H9 (cell line): ENCODE results near the gene NUDT16. TPM values are rescaled to one million over a fixed set of nuclear protein-coding genes. Genes with fewer than 3 reads are reported as not detected.

ENCODE experiments used
- DNase-seq: peaks from one replicate; pipeline ENCODE4 v3.0.0-alpha.2; 2017
- H2AFZ ChIP-seq: one replicate; pipeline ENCODE4 v1.6.1; 2013; ENCODE audit warnings: mild to moderate bottlenecking, low read length, control low read depth, moderate library complexity
- H2AK5ac ChIP-seq: 2 replicates; pipeline ENCODE4 v1.6.1; 2013; ENCODE audit warnings: low read length, control low read depth, mixed read lengths; ENCODE audit not compliant: insufficient read length
- H2BK120ac ChIP-seq: one replicate; pipeline ENCODE4 v1.6.1; 2013; ENCODE audit warnings: low read depth, mild to moderate bottlenecking, low read length, control low read depth, inconsistent platforms; ENCODE audit not compliant: poor library complexity, severe bottlenecking
- H2BK12ac ChIP-seq: 2 replicates; pipeline ENCODE4 v1.6.1; 2013; ENCODE audit warnings: low read length, control low read depth, mixed read lengths, low read depth; ENCODE audit not compliant: insufficient read length
- H2BK15ac ChIP-seq: 2 replicates; pipeline ENCODE4 v1.6.1; 2013; ENCODE audit warnings: low read depth, low read length, control low read depth
- H2BK20ac ChIP-seq: one replicate; pipeline ENCODE4 v1.6.1; 2013; ENCODE audit warnings: low read depth, mild to moderate bottlenecking, low read length, control low read depth, inconsistent platforms; ENCODE audit not compliant: poor library complexity, severe bottlenecking
- H2BK5ac ChIP-seq: 2 replicates; pipeline ENCODE4 v1.6.1; 2013; ENCODE audit warnings: low read length, control low read depth, mixed read lengths; ENCODE audit not compliant: insufficient read length
- H3K14ac ChIP-seq: 2 replicates; pipeline ENCODE4 v1.6.1; 2013; ENCODE audit warnings: low read length, control low read depth; ENCODE audit not compliant: insufficient read depth
- H3K18ac ChIP-seq: 2 replicates; pipeline ENCODE4 v1.6.1; 2013; ENCODE audit warnings: low read depth, mild to moderate bottlenecking, mixed read lengths, low read length, control low read depth; ENCODE audit not compliant: insufficient read length
- H3K23ac ChIP-seq: 2 replicates; pipeline ENCODE4 v1.6.1; 2013; ENCODE audit warnings: low read length, control low read depth, mixed read lengths, low read depth; ENCODE audit not compliant: insufficient read length
- H3K23me2 ChIP-seq: 2 replicates; pipeline ENCODE4 v1.6.1; 2013; ENCODE audit warnings: low read depth, mild to moderate bottlenecking, mixed read lengths, low read length, control low read depth; ENCODE audit not compliant: insufficient read length, poor library complexity, severe bottlenecking
- H3K27ac ChIP-seq: 2 replicates; pipeline ENCODE4 v1.5.1; 2013; ENCODE audit warnings: low read length, control low read depth, mixed read lengths, low read depth; ENCODE audit not compliant: insufficient read length
- H3K27me3 ChIP-seq: 2 replicates; pipeline ENCODE4 v1.6.1; 2013; ENCODE audit warnings: low read length, control low read depth, inconsistent platforms; ENCODE audit not compliant: insufficient read depth
- H3K4ac ChIP-seq: 2 replicates; pipeline ENCODE4 v1.6.1; 2013; ENCODE audit warnings: low read depth, mild to moderate bottlenecking, control low read depth, inconsistent platforms, low read length, moderate library complexity
- H3K4me1 ChIP-seq: 2 replicates; pipeline ENCODE4 v1.6.1; 2013; ENCODE audit warnings: low read length, control low read depth, inconsistent platforms; ENCODE audit not compliant: insufficient read depth
- H3K4me2 ChIP-seq: 2 replicates; pipeline ENCODE4 v1.6.1; 2013; ENCODE audit warnings: low read length, control low read depth, mixed read lengths; ENCODE audit not compliant: insufficient read length, insufficient read depth
- H3K56ac ChIP-seq: 2 replicates; pipeline ENCODE4 v1.6.1; 2013; ENCODE audit warnings: low read depth, mild to moderate bottlenecking, mixed read lengths, low read length, control low read depth; ENCODE audit not compliant: insufficient read length
- H3K79me1 ChIP-seq: 2 replicates; pipeline ENCODE4 v1.6.1; 2013; ENCODE audit warnings: low read depth, mild to moderate bottlenecking, moderate library complexity, low read length, control low read depth, inconsistent platforms; ENCODE audit not compliant: insufficient read depth, poor library complexity, severe bottlenecking
- H3K79me2 ChIP-seq: 2 replicates; pipeline ENCODE4 v1.6.1; 2013; ENCODE audit warnings: low read length, control low read depth, inconsistent platforms; ENCODE audit not compliant: insufficient read depth
- H3K9ac ChIP-seq: 2 replicates; pipeline ENCODE4 v1.6.1; 2013; ENCODE audit warnings: low read length, control low read depth, mixed read lengths; ENCODE audit not compliant: insufficient read length; ENCODE audit errors: extremely low read depth
- H3K9me3 ChIP-seq: one replicate; pipeline ENCODE4 v1.6.1; 2013; ENCODE audit warnings: low read depth, low read length, inconsistent platforms; ENCODE audit not compliant: control insufficient read depth
- H3T11ph ChIP-seq: one replicate; pipeline ENCODE4 v1.6.1; 2013; ENCODE audit warnings: mild to moderate bottlenecking, low read length, control low read depth, inconsistent platforms
- H4K20me1 ChIP-seq: one replicate; pipeline ENCODE4 v1.6.1; 2013; ENCODE audit not compliant: control insufficient read depth, insufficient read length, insufficient read depth
- H4K5ac ChIP-seq: 2 replicates; pipeline ENCODE4 v1.6.1; 2013; ENCODE audit warnings: low read depth, mild to moderate bottlenecking, mixed read lengths, low read length, control low read depth; ENCODE audit not compliant: insufficient read length
- H4K8ac ChIP-seq: replicated peaks from 2 replicates; pipeline ENCODE4 v1.6.1; 2013; ENCODE audit warnings: low read length, control low read depth, mixed read lengths, low read depth; ENCODE audit not compliant: insufficient read length
- H4K91ac ChIP-seq: 2 replicates; pipeline ENCODE4 v1.6.1; 2013; ENCODE audit warnings: low read depth, mild to moderate bottlenecking, moderate library complexity, mixed read lengths, low read length, control low read depth; ENCODE audit not compliant: insufficient read length
- H3K27ac Mint-ChIP-seq, 3 experiments: 2 replicates in 2 of 3; 3 replicates in 1 of 3; pipeline ENCODE4 v1.8.0; 2020 to 2021; ENCODE audit warnings: mixed read lengths in 3 of 3, mild to moderate bottlenecking in 1 of 3, moderate library complexity in 1 of 3
- H3K27me3 Mint-ChIP-seq: 2 replicates; pipeline ENCODE4 v1.8.0; 2021; ENCODE audit warnings: low read depth, mild to moderate bottlenecking, moderate library complexity, mixed read lengths
- H3K36me3 Mint-ChIP-seq, 3 experiments: 2 replicates in 2 of 3; 3 replicates in 1 of 3; pipeline ENCODE4 v1.8.0; 2020 to 2021; ENCODE audit warnings: low read depth in 3 of 3, mixed read lengths in 3 of 3; ENCODE audit not compliant: insufficient read depth in 1 of 3
- H3K4me1 Mint-ChIP-seq, 2 experiments: 2 replicates each; pipeline ENCODE4 v1.8.0; 2020; ENCODE audit warnings: mixed read lengths in 2 of 2
- H3K4me3 Mint-ChIP-seq, 2 experiments: 2 replicates in 1 of 2; 3 replicates in 1 of 2; pipeline ENCODE4 v1.8.0; 2020 to 2021; ENCODE audit warnings: mild to moderate bottlenecking in 2 of 2, mixed read lengths in 2 of 2, moderate library complexity in 1 of 2
- H3K9me3 Mint-ChIP-seq, 2 experiments: 2 replicates in 1 of 2; 3 replicates in 1 of 2; pipeline ENCODE4 v1.8.0; 2020; ENCODE audit warnings: mild to moderate bottlenecking in 2 of 2, mixed read lengths in 2 of 2, moderate library complexity in 1 of 2
- CTCF ChIP-seq: fragments of 200-600 bp; sonication (generic); conservative IDR thresholded peaks from 3 replicates; pipeline ENCODE4 v1.8.0; 2021; ENCODE audit warnings: antibody characterized with exemption, mild to moderate bottlenecking
- WGBS: extraction: QIAGEN DNeasy Blood & Tissue Kit; methylation state at CpG from one replicate; pipeline ENCODE4 v1.1.7; 2013; ENCODE audit warnings: missing lambda C conversion rate, low lambda C conversion rate, mixed read lengths; ENCODE audit not compliant: insufficient read length; ENCODE audit errors: extremely low coverage; 5-methylcytosine and 5-hydroxymethylcytosine counted together
- total RNA-seq: library from RNA; stranded (reverse); gene quantifications from 2 replicates; pipeline ENCODE4 v1.2.1, GENCODE V29; 2021

NUDT16 gene
- total RNA-seq, 1 experiment from 2014 or later = 18.2 TPM

- Mint-ChIP-seq H3K9me3 (no peaks in the 10 kb centered on the region), H3K4me1 (peaks cover under 1 to 3% of the 10 kb centered on the region in 2 experiments; a peak in 2 of 4 replicates), H3K36me3 (peaks cover 2 to 13% (median 7%) of the 10 kb centered on the region in 3 experiments; a peak in 6 of 7 replicates), H3K4me3 (no peak overlapping the region), H3K27ac (peak overlapping the region in 1 of 3 experiments; percentile 59; a peak in 1 of 7 replicates), H3K27me3 (no peaks in the 10 kb centered on the region)
- Histone ChIP-seq H4K8ac (no peak overlapping the region), H2AFZ (no peak overlapping the region), H3K4me2 (no peak overlapping the region), H3K79me2 (no peaks in the 10 kb centered on the region), H3K27me3 (no peaks in the 10 kb centered on the region), H3K4me1 (no peaks in the 10 kb centered on the region), H3K4ac (no peak overlapping the region), H3T11ph (no peak overlapping the region), H3K18ac (no peak overlapping the region), H4K5ac (peak overlapping the region; percentile 80), H3K23me2 (no peaks in the 10 kb centered on the region), H2AK5ac (no peak overlapping the region), H3K27ac (no peak overlapping the region), H2BK15ac (no peak overlapping the region), H3K23ac (no peak overlapping the region), H2BK5ac (no peak overlapping the region), H2BK120ac (no peak overlapping the region), H3K9me3 (no peaks in the 10 kb centered on the region), H3K79me1 (no peaks in the 10 kb centered on the region), H3K56ac (no peak overlapping the region), H2BK20ac (no peak overlapping the region), H3K9ac (no peak overlapping the region), H4K91ac (no peak overlapping the region), H4K20me1 (no peaks in the 10 kb centered on the region), H2BK12ac (no peak overlapping the region), H3K14ac (no peak overlapping the region)
- no CpG with 5 or more reads among the region's 2 CpGs for WGBS
- DNase-seq = no peak
- no peak for TF ChIP-seq CTCF
These were observed 8.8 kb downstream of the NUDT16 start for GRCh38 chr3:131390331-131390730.
